ENCODE data around the gene KDELR1.
A peak's percentile ranks its signal among the peaks of the same experiment; 100 is the strongest.
"Not testable (repeated sequence)": the region's sequence is repeated elsewhere in the genome, so short reads cannot be mapped to it uniquely, and the experiment has no call there.

Gene KDELR1

DNA sequence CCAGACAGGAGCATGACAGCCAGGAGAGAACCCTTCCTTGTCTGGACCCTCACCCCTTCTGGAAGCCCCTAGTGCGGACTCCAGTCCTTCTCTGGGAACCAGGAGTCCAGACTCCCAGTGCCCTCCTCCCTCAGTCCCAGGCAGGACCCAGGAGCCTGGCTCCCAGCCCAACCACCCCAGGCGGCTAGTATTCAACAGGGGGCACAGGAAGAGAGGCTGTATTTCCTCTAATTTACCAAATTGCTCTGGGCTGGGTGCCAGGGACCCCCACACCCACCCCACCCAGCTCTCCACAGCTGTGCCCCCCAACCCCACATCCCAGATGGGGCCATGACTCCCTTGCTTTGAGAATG lies 5.4 kb upstream of the KDELR1 start:
- DNase-seq, result no peak

- no peak for DNase-seq
Measured at GRCh38 chr19:48396016-48396823, 4.9 kb upstream of the KDELR1 start.

DNA sequence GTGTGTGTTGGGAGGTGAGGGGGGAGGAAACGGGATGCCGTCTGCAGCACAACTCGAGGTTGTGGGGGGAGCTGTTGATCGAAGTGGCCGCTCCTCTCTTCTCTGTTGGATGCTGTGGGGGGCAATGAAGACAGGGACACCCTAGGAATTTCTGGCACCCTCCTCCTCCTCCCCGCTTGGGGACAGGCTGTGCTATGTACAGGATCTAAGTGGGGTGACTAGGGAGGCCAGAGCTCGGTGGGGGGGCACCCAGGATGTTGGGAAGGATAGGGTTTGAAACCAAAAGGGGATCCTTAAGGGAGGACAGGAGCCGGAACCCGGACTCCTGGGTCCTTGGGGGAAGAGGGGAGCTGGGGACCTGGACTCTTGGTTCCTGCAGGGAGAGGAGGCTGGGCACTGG lies 4.1 kb upstream of the KDELR1 start:
- DNase-seq, result no peak

- DNase-seq, result no peak
Measured at GRCh38 chr19:48395170-48395455, 3.8 kb upstream of the KDELR1 start.

- DNase-seq, result no peak
Measured at GRCh38 chr19:48394331-48395169, 3.2 kb upstream of the KDELR1 start.

- no peak for DNase-seq
Measured at GRCh38 chr19:48393559-48394330, 2.4 kb upstream of the KDELR1 start, which contains the start of gene GRIN2D. Gene GRIN2D (plus strand): TSS chr19:48393668. CDS start chr19:48398393, 4,725 bp downstream.

DNA sequence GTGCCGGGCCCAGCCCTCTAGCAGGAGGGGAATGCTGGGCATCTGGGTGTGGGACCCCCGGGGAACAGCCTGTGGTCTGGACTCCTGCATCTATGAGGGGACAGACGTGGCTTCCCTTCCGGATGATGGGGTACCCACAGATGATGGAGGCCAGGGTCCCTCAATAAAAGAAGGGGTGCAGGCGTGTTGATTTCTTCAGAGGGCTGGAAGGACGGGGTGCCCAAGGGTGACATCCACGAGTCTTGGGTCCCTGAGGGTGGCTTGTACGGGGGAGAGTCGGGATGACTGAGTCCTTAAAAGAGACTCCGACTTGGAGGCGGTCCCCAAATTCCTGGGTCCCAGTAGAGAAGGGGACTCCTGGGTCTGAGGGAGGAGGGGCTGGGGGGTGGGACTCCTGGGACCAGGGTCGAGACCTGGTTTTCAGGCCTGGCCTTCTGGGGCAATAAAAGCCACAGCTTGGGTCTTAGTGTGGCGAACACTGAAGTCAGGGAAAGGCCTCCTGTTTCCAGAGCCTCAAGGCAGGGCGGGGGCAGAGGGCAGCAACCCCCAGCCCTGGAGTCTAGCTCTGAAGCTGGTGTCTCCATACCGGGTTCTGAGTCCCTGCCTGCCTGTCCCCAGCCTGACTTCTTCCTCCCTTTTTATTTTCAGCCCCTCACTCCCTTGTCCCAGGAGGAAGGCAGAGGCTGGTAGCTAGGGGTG lies 1.7 kb upstream of the KDELR1 start:
- DNase-seq, result no peak

- not testable (repeated sequence) for DNase-seq
Measured at GRCh38 chr19:48392006-48392344, 624 bp upstream of the KDELR1 start.

- DNase-seq, result peak; percentile 56
Measured at GRCh38 chr19:48390188-48391099, 907 bp downstream of the KDELR1 start.

DNA sequence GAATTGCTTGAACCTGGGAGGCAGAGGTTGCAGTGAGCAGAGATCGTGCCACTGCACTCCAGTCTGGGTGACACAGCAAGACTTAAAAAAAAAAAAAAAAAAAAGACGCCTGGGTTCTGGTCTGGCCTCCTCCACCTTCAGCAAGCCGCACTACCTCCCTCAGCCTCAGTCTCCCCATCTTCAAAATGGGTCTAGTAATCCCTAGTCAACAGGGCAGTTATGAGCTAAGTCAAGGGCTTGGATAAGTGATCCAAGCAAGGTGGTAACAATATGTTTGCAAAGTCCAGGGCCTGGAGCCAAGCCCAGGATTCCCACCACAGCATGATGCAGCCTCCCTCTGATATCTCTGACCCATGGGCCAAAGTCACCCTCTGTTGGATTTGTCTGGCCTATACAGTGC lies 4.4 kb downstream of the KDELR1 start:
- DNase-seq, result no peak

DNA sequence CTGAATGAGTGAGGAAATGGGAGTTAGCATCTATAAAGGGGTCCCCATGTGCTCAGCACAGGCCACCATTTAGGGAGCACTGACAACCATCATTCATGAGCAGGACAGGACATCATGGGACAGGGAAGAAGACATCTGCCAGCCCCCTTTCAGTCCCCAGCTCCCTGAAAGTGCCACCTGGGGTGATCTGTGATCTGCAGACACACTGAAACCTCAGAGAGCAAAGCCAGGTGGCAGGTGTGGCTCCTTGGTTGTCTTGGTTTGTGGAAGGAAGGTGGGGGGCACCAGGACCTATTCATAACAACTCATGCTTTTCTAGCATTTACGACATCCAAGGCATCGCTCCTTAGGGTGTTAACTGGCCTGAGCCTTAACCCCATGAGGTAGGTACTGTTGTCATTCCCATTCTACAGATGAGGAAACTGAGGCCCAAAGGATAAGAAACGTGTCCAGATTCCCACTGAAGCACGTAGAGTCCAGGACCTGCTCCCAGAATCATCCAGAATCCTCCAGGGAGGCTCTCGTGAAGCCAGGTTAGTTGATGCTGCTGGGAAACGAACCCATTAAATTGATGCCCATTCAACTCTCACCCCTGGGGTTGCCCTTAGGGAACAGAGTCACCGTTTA lies 5.8 kb downstream of the KDELR1 start:
- no peak for DNase-seq

DNA sequence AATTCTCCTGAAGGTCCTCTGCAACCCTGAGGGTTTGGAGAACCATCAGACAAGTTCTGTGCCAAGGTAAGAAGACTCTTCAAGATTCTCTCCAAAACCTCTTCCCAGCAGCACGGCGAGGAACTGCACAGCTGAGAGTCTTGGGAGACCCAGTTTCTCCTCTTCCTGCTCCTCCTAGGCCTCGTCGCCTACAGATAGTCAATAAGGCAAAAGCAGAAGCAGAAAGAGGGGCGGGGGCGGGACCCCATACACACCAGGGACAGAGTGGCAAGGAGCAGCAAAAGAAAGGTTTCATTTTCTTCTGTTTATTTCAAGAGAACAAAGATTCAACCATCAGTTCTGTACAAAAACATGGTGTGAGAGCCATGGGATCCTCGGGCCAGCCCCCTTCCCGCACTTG lies 9.1 kb downstream of the KDELR1 start:
- no peak for DNase-seq

DNA sequence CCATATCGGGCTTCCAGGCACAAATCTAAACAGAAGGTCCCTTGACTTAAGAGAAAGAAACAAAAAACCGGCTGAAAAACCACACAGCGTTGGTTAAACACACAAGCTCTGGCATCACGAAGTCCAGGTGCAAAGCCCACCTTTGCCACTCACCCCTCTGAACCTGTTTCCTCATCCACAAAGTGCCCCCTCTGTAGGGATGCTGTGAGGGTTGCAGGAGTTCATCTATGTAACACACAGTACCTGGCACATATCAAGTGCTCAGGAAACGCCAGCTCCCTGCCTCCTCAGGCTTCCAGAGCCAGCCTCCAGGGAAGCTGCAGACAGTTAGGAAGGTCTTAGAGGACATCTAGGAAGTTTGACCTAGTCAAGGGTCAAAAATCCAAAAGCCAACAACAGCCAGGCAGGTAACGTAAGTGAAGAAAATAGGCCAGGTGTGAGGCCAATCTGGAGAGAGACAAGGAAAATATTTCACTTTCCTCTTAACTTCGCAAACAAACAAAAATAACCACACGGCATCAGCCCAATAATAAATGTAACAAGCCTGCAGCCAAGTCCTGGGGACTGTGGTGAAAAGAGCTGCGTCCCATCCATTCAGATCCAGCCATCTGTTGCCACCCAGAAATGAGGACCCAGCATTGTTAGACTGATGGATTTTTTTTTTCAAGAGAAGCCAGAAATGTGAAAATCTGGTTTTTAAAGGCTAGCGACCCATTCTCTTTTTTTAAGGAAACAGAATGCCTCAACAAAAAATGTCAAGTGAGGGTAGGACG lies 10.0 kb downstream of the KDELR1 start:
- DNase-seq, result no peak

GRCh38 chr19:48379058-48379457 lies 12.3 kb downstream of the KDELR1 start:
- DNase-seq, result no peak

DNA sequence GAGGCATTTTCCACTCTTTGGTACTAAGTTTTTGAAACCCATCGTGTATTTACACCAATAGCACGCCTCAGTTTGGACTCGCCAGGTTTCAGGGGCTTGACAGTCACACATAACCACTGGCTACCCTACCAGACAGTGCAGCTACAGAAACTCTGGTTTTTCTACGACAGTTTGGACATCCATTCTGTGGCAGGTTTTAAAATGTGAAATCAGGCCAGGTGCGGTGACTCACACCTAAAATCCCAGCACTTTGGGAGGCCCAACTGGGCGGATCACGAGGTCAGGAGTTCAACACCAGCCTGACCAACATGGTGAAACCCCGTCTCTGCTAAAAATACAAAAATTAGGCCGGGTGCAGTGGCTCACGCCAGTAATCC lies 13.2 kb downstream of the KDELR1 start:
- DNase-seq, result no peak

DNA sequence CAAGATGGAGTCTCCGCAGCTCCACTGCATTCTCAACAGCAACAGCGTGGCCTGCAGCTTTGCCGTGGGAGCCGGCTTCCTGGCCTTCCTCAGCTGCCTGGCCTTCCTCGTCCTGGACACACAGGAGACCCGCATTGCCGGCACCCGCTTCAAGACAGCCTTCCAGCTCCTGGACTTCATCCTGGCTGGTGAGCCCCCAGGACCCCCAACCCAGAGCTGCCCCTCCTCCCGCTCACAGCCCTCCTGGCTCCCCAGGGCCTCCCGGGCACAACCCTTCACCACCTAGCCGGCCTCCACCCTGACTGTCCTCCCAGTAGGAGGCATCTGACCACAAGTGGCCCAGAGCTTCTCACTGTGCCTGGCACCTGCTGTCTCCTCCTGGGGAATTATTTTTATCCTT lies 17.8 kb downstream of the KDELR1 start:
- no peak for DNase-seq

DNA sequence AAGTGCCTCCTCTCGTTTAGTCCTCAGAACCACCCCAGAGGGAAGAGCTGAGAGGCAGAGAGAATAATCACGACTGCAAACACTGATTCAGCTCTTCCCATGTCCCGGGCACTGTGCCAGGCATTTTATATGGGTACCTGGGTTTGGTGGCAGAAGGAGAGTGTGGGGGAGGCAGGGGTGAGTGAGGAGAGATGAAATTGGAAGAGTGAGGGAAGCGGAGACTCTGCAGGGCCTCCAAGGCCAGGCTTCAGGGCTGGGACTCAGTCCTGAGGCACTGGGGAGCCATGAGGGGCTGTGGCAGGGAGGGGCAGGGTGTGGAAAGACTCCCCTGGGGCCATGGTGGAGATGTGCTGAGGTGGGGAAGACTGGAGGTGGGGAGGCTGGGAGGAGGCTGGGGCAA lies 18.4 kb downstream of the KDELR1 start:
- DNase-seq, result no peak

- not testable (repeated sequence) for DNase-seq
Measured at GRCh38 chr19:48371771-48372170, 19.6 kb downstream of the KDELR1 start.

GRCh38 chr19:48371367-48371766 lies 20.0 kb downstream of the KDELR1 start:
- DNase-seq, result no peak

DNA sequence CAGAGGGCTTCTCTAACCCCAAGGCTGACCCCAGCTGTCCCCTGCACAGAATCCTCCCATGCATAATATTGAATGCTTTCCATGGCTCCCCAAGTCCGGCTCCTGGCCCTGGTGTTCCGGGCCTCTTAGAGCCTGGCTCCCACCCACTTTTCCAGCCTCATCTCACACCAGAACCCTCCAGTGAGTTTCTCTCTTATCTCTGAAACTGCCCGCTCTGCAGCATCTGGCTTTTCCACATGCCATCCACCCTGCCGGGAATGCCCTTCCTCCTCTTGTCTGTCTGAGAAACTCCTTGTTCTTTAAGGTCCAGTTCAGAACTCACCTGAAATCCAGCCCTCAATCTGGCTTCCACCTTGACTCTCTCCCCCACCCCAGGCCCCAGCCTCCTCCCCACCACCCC lies 20.4 kb downstream of the KDELR1 start:
- no peak for DNase-seq

DNA sequence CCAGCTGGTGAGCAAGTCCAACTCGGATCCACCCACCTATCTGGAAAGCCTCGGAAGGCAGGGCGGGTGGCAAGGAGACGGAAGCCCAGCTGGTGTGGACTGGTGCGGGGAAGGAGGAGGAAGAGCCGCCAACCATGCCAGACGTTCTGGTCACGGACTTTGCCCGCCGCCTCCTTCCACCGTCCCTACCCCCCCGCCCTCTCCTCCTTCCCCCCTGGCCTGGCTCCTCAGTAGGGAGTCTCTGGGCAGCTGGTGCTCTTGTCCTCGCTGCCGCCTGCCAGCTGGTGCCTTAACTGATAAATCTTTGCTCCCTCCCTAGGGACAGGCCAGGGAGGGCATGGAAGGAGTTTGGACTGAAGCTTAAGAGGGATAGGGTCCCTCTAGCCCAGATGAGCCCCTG lies 22.4 kb downstream of the KDELR1 start:
- no peak for DNase-seq

Measured in activated gamma-delta T cell treated with Interleukin-2 at 50 U/mL for 16 hours (primary cell).